Measurements from ENCODE around the gene PLBD1.

The PLBD1 gene

GRCh38 chr12:14521822-14522221, 45.9 kb downstream of the PLBD1 start:
- no peak for TF ChIP-seq CTCF (IDR thresholded peaks at IDR 0.05; ENCODE audit: insufficient read depth, low read length, poor library complexity, severe bottlenecking)

GRCh38 chr12:14514946-14515345, 52.7 kb downstream of the PLBD1 start:
- no peaks in the 10 kb centered on the region for H3K27me3 ChIP-seq (replicated peaks; ENCODE audit: control insufficient read depth, insufficient read depth, low read length)
- DNase-seq (ENCODE audit: extremely low read depth, insufficient read length), result no peak
- TF ChIP-seq CTCF (IDR thresholded peaks at IDR 0.05; ENCODE audit: insufficient read depth, low read length, poor library complexity, severe bottlenecking), result no peak
- no peaks in the 10 kb centered on the region for H3K36me3 ChIP-seq (ENCODE audit: control insufficient read depth, insufficient read depth, low read length)
- H3K4me3 ChIP-seq (replicated peaks; ENCODE audit: low read depth, low read length), result no peak overlapping the region

More at GRCh38 chr12:14521822-14522221, 45.9 kb downstream of the PLBD1 start:
- Histone ChIP-seq H3K4me3 (replicated peaks; ENCODE audit: low read depth, low read length) (no peak overlapping the region), H3K27me3 (replicated peaks; ENCODE audit: control insufficient read depth, insufficient read depth, low read length) (no peaks in the 10 kb centered on the region), H3K36me3 (ENCODE audit: control insufficient read depth, insufficient read depth, low read length) (no peaks in the 10 kb centered on the region)
- no peak for DNase-seq (ENCODE audit: extremely low read depth, insufficient read length)

- TF ChIP-seq CTCF (IDR thresholded peaks at IDR 0.05; ENCODE audit: insufficient read depth, low read length, poor library complexity, severe bottlenecking), result peak; percentile 59
- no peaks in the 10 kb centered on the region for H3K27me3 ChIP-seq (replicated peaks; ENCODE audit: control insufficient read depth, insufficient read depth, low read length)
Measured at GRCh38 chr12:14514154-14514842, 53.4 kb downstream of the PLBD1 start.

GRCh38 chr12:14510574-14510973, 57.1 kb downstream of the PLBD1 start:
- Histone ChIP-seq H3K27me3 (replicated peaks; ENCODE audit: control insufficient read depth, insufficient read depth, low read length) (no peaks in the 10 kb centered on the region), H3K4me3 (replicated peaks; ENCODE audit: low read depth, low read length) (no peak overlapping the region), H3K36me3 (ENCODE audit: control insufficient read depth, insufficient read depth, low read length) (peaks cover 4% of the 10 kb centered on the region)
- no peak for DNase-seq (ENCODE audit: extremely low read depth, insufficient read length)
- no peak for TF ChIP-seq CTCF (IDR thresholded peaks at IDR 0.05; ENCODE audit: insufficient read depth, low read length, poor library complexity, severe bottlenecking)

More at GRCh38 chr12:14514154-14514842, 53.4 kb downstream of the PLBD1 start:
- H3K4me3 ChIP-seq (replicated peaks; ENCODE audit: low read depth, low read length), result no peak overlapping the region
- peak; percentile 18 for DNase-seq (ENCODE audit: extremely low read depth, insufficient read length)
- H3K36me3 ChIP-seq (ENCODE audit: control insufficient read depth, insufficient read depth, low read length), result no peaks in the 10 kb centered on the region

- no peak overlapping the region for H3K4me3 ChIP-seq (replicated peaks; ENCODE audit: low read depth, low read length)
- no peak for TF ChIP-seq CTCF (IDR thresholded peaks at IDR 0.05; ENCODE audit: insufficient read depth, low read length, poor library complexity, severe bottlenecking)
- DNase-seq (ENCODE audit: extremely low read depth, insufficient read length), result no peak
Measured at GRCh38 chr12:14505626-14506596, 61.8 kb downstream of the PLBD1 start.

More at GRCh38 chr12:14505626-14506596, 61.8 kb downstream of the PLBD1 start:
- H3K27me3 ChIP-seq (replicated peaks; ENCODE audit: control insufficient read depth, insufficient read depth, low read length), result no peaks in the 10 kb centered on the region
- peaks cover 8% of the 10 kb centered on the region for H3K36me3 ChIP-seq (ENCODE audit: control insufficient read depth, insufficient read depth, low read length)

Data from GM06990 (cell line).